ENCODE measurements around the gene SVEP1. TPM values are rescaled to one million over a fixed set of nuclear protein-coding genes. Genes with fewer than 3 reads are reported as not detected.

Gene SVEP1
- total RNA-seq, 1 experiment from 2014 or later, result 0.04 TPM

DNA sequence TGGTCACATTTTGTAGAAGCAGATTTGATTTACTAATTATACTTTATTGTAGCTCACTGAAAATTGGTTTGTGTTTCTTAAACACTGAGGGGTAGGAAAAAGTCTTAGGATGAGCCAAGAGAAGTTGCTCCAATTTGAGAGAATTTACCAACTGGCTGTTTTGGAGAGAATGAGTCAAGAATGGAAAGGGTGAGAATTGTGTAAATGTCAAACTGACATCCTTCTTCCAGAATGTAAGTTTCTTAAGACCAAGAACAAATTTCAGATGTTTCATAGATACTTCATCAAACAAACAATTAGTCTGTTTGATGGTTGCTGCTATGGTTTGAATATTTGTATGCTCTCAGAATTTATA, 135.7 kb downstream of the SVEP1 start:
- Histone ChIP-seq H3K9ac (ENCODE audit: low read length) (no peak overlapping the region), H3K27ac (ENCODE audit: low read length) (no peak overlapping the region)
- BruUV-seq (replicated peaks), result no TSS peak

GRCh38 chr9:110443146-110443865, 136.2 kb downstream of the SVEP1 start:
- Histone ChIP-seq H3K9me2 (replicated peaks; ENCODE audit: low read length) (no peaks in the 10 kb centered on the region), H3K4me2 (ENCODE audit: low read length) (no peak overlapping the region), H3K9ac (ENCODE audit: low read length) (no peak overlapping the region), H3K79me2 (ENCODE audit: low read length) (no peaks in the 10 kb centered on the region), H3F3A (ENCODE audit: low read length, unreplicated experiment) (no peaks in the 10 kb centered on the region), H2AFZ (ENCODE audit: low read length) (no peak overlapping the region), H3K36me3 (ENCODE audit: low read depth, low read length) (no peaks in the 10 kb centered on the region), H3K9me3 (ENCODE audit: low read length) (no peaks in the 10 kb centered on the region), H3K27ac (ENCODE audit: low read length) (no peak overlapping the region), H3K4me3 (ENCODE audit: low read length) (no peak overlapping the region), H3K27me3 (ENCODE audit: low read length) (no peaks in the 10 kb centered on the region), H4K20me1 (ENCODE audit: low read length) (no peaks in the 10 kb centered on the region), H3K4me1 (ENCODE audit: insufficient read depth, low read length) (no peaks in the 10 kb centered on the region; the same call in 1 of the 2 replicates)
- peak; percentile 26 for DNase-seq
- no peak for ATAC-seq
- no peak for TF ChIP-seq EZH2 (IDR thresholded peaks at IDR 0.05; ENCODE audit: low read length, unreplicated experiment)
- TF ChIP-seq EZH2phosphoT487 (IDR thresholded peaks at IDR 0.05; ENCODE audit: borderline replicate concordance, low read length), result no peak
- no peak for TF ChIP-seq CTCF (conservative IDR thresholded peaks at IDR 0.05; ENCODE audit: low read depth, low read length)
- CTCF ChIA-PET, result no interaction called here
- intact Hi-C loops (cut with micrococcal nuclease), result no loop called here
- no TSS peak for BruUV-seq (replicated peaks)
- POLR2A ChIA-PET (ENCODE audit: unreplicated experiment), result no interaction called here

More for the DNA sequence above, 135.7 kb downstream of the SVEP1 start:
- no peaks in the 10 kb centered on the region for H3K79me2 ChIP-seq (ENCODE audit: low read length)
- no peak overlapping the region for H3K4me3 ChIP-seq (ENCODE audit: low read length)
- ChIA-PET CTCF (no interaction called here), POLR2A (ENCODE audit: unreplicated experiment) (no interaction called here)
- H3K9me3 ChIP-seq (ENCODE audit: low read length), result no peaks in the 10 kb centered on the region
- no peak for TF ChIP-seq EZH2phosphoT487 (IDR thresholded peaks at IDR 0.05; ENCODE audit: borderline replicate concordance, low read length)
- H3K4me1 ChIP-seq (ENCODE audit: insufficient read depth, low read length), result no peaks in the 10 kb centered on the region; the same call in 1 of the 2 replicates
- intact Hi-C loops (cut with micrococcal nuclease), result no loop called here
- H2AFZ ChIP-seq (ENCODE audit: low read length), result no peak overlapping the region
- no peaks in the 10 kb centered on the region for H4K20me1 ChIP-seq (ENCODE audit: low read length)
- no peak for ATAC-seq
- no peaks in the 10 kb centered on the region for H3F3A ChIP-seq (ENCODE audit: low read length, unreplicated experiment)
- H3K27me3 ChIP-seq (ENCODE audit: low read length), result no peaks in the 10 kb centered on the region
- no peak overlapping the region for H3K4me2 ChIP-seq (ENCODE audit: low read length)
- no peaks in the 10 kb centered on the region for H3K9me2 ChIP-seq (replicated peaks; ENCODE audit: low read length)
- H3K36me3 ChIP-seq (ENCODE audit: low read depth, low read length), result no peaks in the 10 kb centered on the region
- DNase-seq, result no peak

GRCh38 chr9:110440796-110441195, 138.7 kb downstream of the SVEP1 start:
- no peaks in the 10 kb centered on the region for H3K27me3 ChIP-seq (ENCODE audit: low read length)
- no peak overlapping the region for H3K9ac ChIP-seq (ENCODE audit: low read length)
- TF ChIP-seq EZH2phosphoT487 (IDR thresholded peaks at IDR 0.05; ENCODE audit: borderline replicate concordance, low read length) (no peak), EZH2 (IDR thresholded peaks at IDR 0.05; ENCODE audit: low read length, unreplicated experiment) (no peak), CTCF (conservative IDR thresholded peaks at IDR 0.05; ENCODE audit: low read depth, low read length) (no peak)
- no peaks in the 10 kb centered on the region for H3F3A ChIP-seq (ENCODE audit: low read length, unreplicated experiment)
- no peaks in the 10 kb centered on the region for H3K36me3 ChIP-seq (ENCODE audit: low read depth, low read length)
- H3K4me2 ChIP-seq (ENCODE audit: low read length), result no peak overlapping the region
- H3K79me2 ChIP-seq (ENCODE audit: low read length), result no peaks in the 10 kb centered on the region
- H3K4me1 ChIP-seq (ENCODE audit: insufficient read depth, low read length), result no peaks in the 10 kb centered on the region
- no peak overlapping the region for H3K27ac ChIP-seq (ENCODE audit: low read length)
- no peaks in the 10 kb centered on the region for H3K9me3 ChIP-seq (ENCODE audit: low read length)
- ChIA-PET CTCF (no interaction called here), POLR2A (ENCODE audit: unreplicated experiment) (no interaction called here)
- ATAC-seq (no peak), DNase-seq (no peak)
- no peaks in the 10 kb centered on the region for H4K20me1 ChIP-seq (ENCODE audit: low read length)
- intact Hi-C loops (cut with micrococcal nuclease), result no loop called here
- no peaks in the 10 kb centered on the region for H3K9me2 ChIP-seq (replicated peaks; ENCODE audit: low read length)
- H2AFZ ChIP-seq (ENCODE audit: low read length), result no peak overlapping the region
- no TSS peak for BruUV-seq (replicated peaks)
- H3K4me3 ChIP-seq (ENCODE audit: low read length), result no peak overlapping the region
